A673 (cell line): ENCODE results near the gene TMOD1. TPM values are rescaled to one million over a fixed set of nuclear protein-coding genes. Genes with fewer than 3 reads are reported as not detected.
A peak's percentile ranks its signal among the peaks of the same experiment; 100 is the strongest.

Experiments used
- BruUV-seq: library from RNA; stranded (reverse); fragments of 400-500 nt; replicated peaks from 2 replicates; lab custom pipeline; 2021; lab: Mats Ljungman, UMichigan
- CTCF ChIA-PET: fragments of 300-600 bp; sonication (Branson Sonifier 250); formaldehyde crosslinking; loops from one replicate; lab custom pipeline; 2022; ENCODE audit warnings: antibody characterized with exemption; lab: Charles Lee
- POLR2A ChIA-PET: fragments of 300-600 bp; sonication (Branson Sonifier 250); formaldehyde crosslinking; loops from one replicate; lab custom pipeline; 2022; ENCODE audit warnings: antibody characterized with exemption; ENCODE audit not compliant: low non-redundant PET; lab: Charles Lee
- DNase-seq: peaks from one replicate; pipeline ENCODE4 v3.0.0-alpha.2; 2015; ENCODE audit warnings: low spot score
- H3K27ac ChIP-seq: fragments of 200-600 bp; sonication (generic); 2 replicates; pipeline ENCODE4 v1.5.1; 2016; ENCODE audit warnings: mixed run types, low read depth, mild to moderate bottlenecking, mixed read lengths, antibody characterized with exemption, low read length; ENCODE audit not compliant: poor library complexity, severe bottlenecking
- H3K27me3 ChIP-seq: fragments of 200-600 bp; sonication (generic); replicated peaks from 2 replicates; pipeline ENCODE4 v1.6.1; 2017; ENCODE audit warnings: mixed run types, low read depth, mild to moderate bottlenecking, mixed read lengths, antibody characterized with exemption, low read length; ENCODE audit not compliant: insufficient read depth, poor library complexity
- H3K36me3 ChIP-seq: fragments of 200-600 bp; sonication (generic); 2 replicates; pipeline ENCODE4 v1.6.1; 2016; ENCODE audit warnings: mixed run types, mild to moderate bottlenecking, mixed read lengths, antibody characterized with exemption, low read length; ENCODE audit not compliant: insufficient read depth, poor library complexity, severe bottlenecking
- H3K4me1 ChIP-seq: fragments of 200-600 bp; sonication (generic); 2 replicates; pipeline ENCODE4 v1.6.1; 2017; ENCODE audit warnings: mixed run types, mild to moderate bottlenecking, mixed read lengths, antibody characterized with exemption, low read length; ENCODE audit not compliant: insufficient read depth, poor library complexity, severe bottlenecking
- H3K4me3 ChIP-seq: fragments of 200-600 bp; sonication (generic); 2 replicates; pipeline ENCODE4 v1.5.1; 2016; ENCODE audit warnings: low read depth, mixed run types, mild to moderate bottlenecking, mixed read lengths, low read length; ENCODE audit not compliant: poor library complexity, severe bottlenecking
- H3K9me3 ChIP-seq: fragments of 200-600 bp; sonication (generic); 2 replicates; pipeline ENCODE4 v1.6.1; 2016; ENCODE audit warnings: mixed run types, low read depth, mild to moderate bottlenecking, mixed read lengths, antibody characterized with exemption, low read length; ENCODE audit not compliant: poor library complexity, severe bottlenecking
- CTCF ChIP-seq: fragments of 300-800, 200-600 bp; sonication (generic); conservative IDR thresholded peaks from 2 replicates; pipeline ENCODE4 v1.5.1; 2017; ENCODE audit warnings: low read depth, mild to moderate bottlenecking, antibody characterized with exemption, low read length, moderate library complexity, mixed read lengths
- EZH2 ChIP-seq: fragments of 200-600 bp; sonication (generic); IDR thresholded peaks from 2 replicates; pipeline ENCODE4 v1.6.1; 2017; ENCODE audit warnings: borderline replicate concordance, low read depth, mild to moderate bottlenecking, mixed read lengths, antibody characterized with exemption, low read length; ENCODE audit not compliant: poor library complexity, severe bottlenecking
- intact Hi-C: fragments of 100-400 bp; cut with micrococcal nuclease; formaldehyde crosslinking; loops from one replicate; pipeline ENCODE4 v1.10.0; 2022; ENCODE audit not compliant: unreplicated experiment
- total RNA-seq: library from RNA; stranded (reverse); gene quantifications from 2 replicates; pipeline ENCODE4 v1.2.3, GENCODE V29; 2021

The TMOD1 gene
- total RNA-seq, 1 experiment from 2014 or later: 0.09 TPM

- H3K9me3 ChIP-seq: no peaks in the 10 kb centered on the region
- ChIA-PET POLR2A (no interaction called here), CTCF (no interaction called here)
- TF ChIP-seq CTCF (no peak), EZH2 (no peak)
- no peak overlapping the region for H3K27ac ChIP-seq
- no TSS peak for BruUV-seq
- no peaks in the 10 kb centered on the region for H3K36me3 ChIP-seq
- no peak for DNase-seq
- H3K4me3 ChIP-seq: no peak overlapping the region
- no peaks in the 10 kb centered on the region for H3K4me1 ChIP-seq
- no peaks in the 10 kb centered on the region for H3K27me3 ChIP-seq
- intact Hi-C loops: no loop called here
Observed at GRCh38 chr9:97567182-97567893, 65.9 kb downstream of the TMOD1 start.

DNA sequence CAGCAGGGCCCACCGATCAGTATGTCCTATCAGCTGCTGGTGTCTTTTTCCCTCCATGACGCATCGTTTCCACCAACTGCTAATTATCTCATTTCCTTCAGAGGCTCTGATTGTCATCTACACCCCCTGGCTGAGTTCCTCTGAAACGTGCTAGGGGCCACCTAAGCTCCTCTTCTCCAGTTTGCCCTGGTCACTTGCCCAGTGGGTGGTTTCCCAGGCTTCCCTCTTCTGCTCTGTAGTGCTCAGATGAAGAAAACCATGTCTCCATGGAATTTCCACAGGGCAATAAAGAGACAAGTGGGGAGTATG is 66.4 kb downstream of the TMOD1 start:
- POLR2A ChIA-PET: interaction anchor here (0.6 kb wide), 1 partner anchor 163 kb away, joined by 5 read pairs; no protein-coding TSS in a partner anchor
- no peaks in the 10 kb centered on the region for H3K27me3 ChIP-seq
- no peaks in the 10 kb centered on the region for H3K36me3 ChIP-seq
- no peaks in the 10 kb centered on the region for H3K9me3 ChIP-seq
- no TSS peak for BruUV-seq
- peak; percentile 25 for DNase-seq
- TF ChIP-seq CTCF (no peak), EZH2 (no peak)
- no peak overlapping the region for H3K4me3 ChIP-seq
- CTCF ChIA-PET: no interaction called here
- H3K27ac ChIP-seq: no peak overlapping the region
- no peaks in the 10 kb centered on the region for H3K4me1 ChIP-seq
- intact Hi-C loops: no loop called here

DNA sequence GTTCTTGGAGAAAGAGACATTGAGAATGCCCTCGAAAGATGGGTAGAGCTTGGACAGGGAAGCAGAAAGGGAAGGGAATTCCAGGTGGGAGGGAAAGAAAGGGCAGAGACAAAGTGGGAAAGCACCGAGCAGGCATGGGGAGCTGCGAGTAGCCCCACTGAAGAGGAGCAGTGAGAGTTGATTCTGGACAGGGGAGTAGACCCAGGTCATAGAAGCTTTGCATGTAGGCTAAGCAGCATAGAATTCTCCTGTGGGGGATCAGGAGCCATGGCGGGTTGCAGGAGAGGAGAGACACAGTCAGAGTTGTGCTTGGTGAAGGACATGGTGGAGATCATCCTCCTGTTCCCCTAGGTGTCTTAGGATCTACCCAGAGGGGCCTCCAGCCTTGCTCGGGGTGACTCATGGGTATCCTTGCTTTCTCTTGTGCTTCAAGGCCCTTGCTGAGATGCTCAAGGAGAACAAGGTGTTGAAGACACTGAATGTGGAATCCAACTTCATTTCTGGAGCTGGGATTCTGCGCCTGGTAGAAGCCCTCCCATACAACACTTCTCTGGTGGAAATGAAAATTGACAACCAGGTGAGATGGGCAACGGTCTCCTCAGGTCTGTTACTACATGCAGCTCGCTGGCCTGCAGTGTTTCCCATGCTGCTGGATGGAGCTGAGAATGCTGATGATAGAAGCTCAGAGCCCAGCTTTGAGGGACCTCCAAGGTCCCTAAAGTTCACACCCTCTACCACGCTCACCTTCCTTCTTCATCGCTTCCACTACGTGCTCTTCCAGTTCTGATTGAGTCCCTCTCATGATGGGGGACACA is 67.2 kb downstream of the TMOD1 start:
- no peaks in the 10 kb centered on the region for H3K4me1 ChIP-seq
- no peaks in the 10 kb centered on the region for H3K27me3 ChIP-seq
- POLR2A ChIA-PET: interaction anchor here (0.6 kb wide), 1 partner anchor 164 kb away, joined by 5 read pairs; no protein-coding TSS in a partner anchor
- BruUV-seq: no TSS peak
- H3K9me3 ChIP-seq: no peaks in the 10 kb centered on the region
- no peak overlapping the region for H3K4me3 ChIP-seq
- TF ChIP-seq EZH2: no peak
- no peak for TF ChIP-seq CTCF
- intact Hi-C loops: no loop called here
- CTCF ChIA-PET: no interaction called here
- no peaks in the 10 kb centered on the region for H3K36me3 ChIP-seq
- H3K27ac ChIP-seq: no peak overlapping the region
- DNase-seq: no peak
